WTC11 (cell line): Measurements from ENCODE around the gene LRRC30. TPM values are rescaled to one million over a fixed set of nuclear protein-coding genes. Genes with fewer than 3 reads are reported as not detected.

Experiments
- ATAC-seq: fragments of 200-7000 bp; cut with Tn5 transposase; 2 replicates; pipeline ENCODE4 v1.10.0; 2021; ENCODE audit warnings: mild to moderate bottlenecking, moderate library complexity
- CTCF ChIA-PET: fragments of 300-600 bp; sonication (Branson Sonifier 250); formaldehyde crosslinking; loops from one replicate; lab custom pipeline; 2021; ENCODE audit warnings: antibody characterized with exemption; lab: Charles Lee
- POLR2A ChIA-PET: fragments of 350-600 bp; sonication (Branson Sonifier 250); formaldehyde crosslinking; loops from one replicate; lab custom pipeline; 2021; ENCODE audit warnings: antibody characterized with exemption; lab: Charles Lee
- DNase-seq: peaks from one replicate; pipeline ENCODE4 v3.0.0; 2021; ENCODE audit warnings: low spot score
- H3K27ac Mint-ChIP-seq: 2 replicates; pipeline ENCODE4 v1.8.0; 2021; ENCODE audit warnings: mixed read lengths
- H3K27me3 Mint-ChIP-seq: 2 replicates; pipeline ENCODE4 v1.8.0; 2021; ENCODE audit warnings: low read depth, mild to moderate bottlenecking, moderate library complexity, mixed read lengths
- H3K36me3 Mint-ChIP-seq: 2 replicates; pipeline ENCODE4 v1.8.0; 2021; ENCODE audit warnings: mixed read lengths
- H3K4me1 Mint-ChIP-seq: 2 replicates; pipeline ENCODE4 v1.8.0; 2022; ENCODE audit warnings: mixed read lengths
- H3K4me3 Mint-ChIP-seq: 2 replicates; pipeline ENCODE4 v1.8.0; 2021; ENCODE audit warnings: mild to moderate bottlenecking, moderate library complexity, mixed read lengths
- H3K9me3 Mint-ChIP-seq: 2 replicates; pipeline ENCODE4 v1.8.0; 2021; ENCODE audit warnings: mixed read lengths
- ATF6 ChIP-seq: sonication (generic); formaldehyde crosslinking; IDR thresholded peaks from 2 replicates; pipeline ENCODE4 v1.8.1; 2023; ENCODE audit warnings: mild to moderate bottlenecking, missing genetic modification reagents
- CDX4 ChIP-seq: fragments of 250-450 bp; sonication (Bioruptor Pico); IDR thresholded peaks from 2 replicates; pipeline ENCODE4 v1.9.0; 2021; ENCODE audit warnings: moderate library complexity, mild to moderate bottlenecking, inconsistent platforms, borderline replicate concordance
- CREB1 ChIP-seq: sonication (generic); formaldehyde crosslinking; IDR thresholded peaks from 2 replicates; pipeline ENCODE4 v1.8.0; 2023; ENCODE audit warnings: mild to moderate bottlenecking, missing genetic modification reagents
- EMX1 ChIP-seq: fragments of 250-450 bp; sonication (Bioruptor Pico); IDR thresholded peaks from 2 replicates; pipeline ENCODE4 v1.8.0; 2021; ENCODE audit warnings: mild to moderate bottlenecking
- ERG ChIP-seq: fragments of 250-450 bp; sonication (Bioruptor Pico); IDR thresholded peaks from 2 replicates; pipeline ENCODE4 v1.8.0; 2021; ENCODE audit warnings: mild to moderate bottlenecking
- ESRRA ChIP-seq: sonication (generic); formaldehyde crosslinking; IDR thresholded peaks from 2 replicates; pipeline ENCODE4 v1.8.1; 2022; ENCODE audit warnings: mild to moderate bottlenecking, missing genetic modification reagents, borderline replicate concordance
- FOXK1 ChIP-seq: sonication (generic); formaldehyde crosslinking; IDR thresholded peaks from 2 replicates; pipeline ENCODE4 v1.8.0; 2022; ENCODE audit warnings: mild to moderate bottlenecking, moderate library complexity, missing genetic modification reagents
- GABPB1 ChIP-seq: sonication (generic); formaldehyde crosslinking; IDR thresholded peaks from 2 replicates; pipeline ENCODE4 v1.8.1; 2023; ENCODE audit warnings: mild to moderate bottlenecking, missing genetic modification reagents
- HMGA2 ChIP-seq: fragments of 250-450 bp; sonication (Bioruptor Pico); IDR thresholded peaks from 2 replicates; pipeline ENCODE4 v1.4.0; 2021; ENCODE audit warnings: mild to moderate bottlenecking, moderate library complexity
- JAZF1 ChIP-seq: fragments of 250-450 bp; sonication (Bioruptor Pico); IDR thresholded peaks from 2 replicates; pipeline ENCODE4 v1.9.0; 2021; ENCODE audit warnings: moderate library complexity, mild to moderate bottlenecking, inconsistent platforms
- NR1H2 ChIP-seq: sonication (generic); formaldehyde crosslinking; IDR thresholded peaks from 2 replicates; pipeline ENCODE4 v1.9.0; 2021; ENCODE audit warnings: mild to moderate bottlenecking, moderate library complexity, missing genetic modification reagents
- NR2C2 ChIP-seq: sonication (generic); formaldehyde crosslinking; IDR thresholded peaks from 2 replicates; pipeline ENCODE4 v1.8.0; 2022; ENCODE audit warnings: mild to moderate bottlenecking, missing genetic modification reagents
- PRRX2 ChIP-seq: fragments of 250-450 bp; sonication (Bioruptor Pico); IDR thresholded peaks from 2 replicates; pipeline ENCODE4 v1.8.0; 2021; ENCODE audit warnings: mild to moderate bottlenecking
- SMAD4 ChIP-seq: sonication (generic); formaldehyde crosslinking; IDR thresholded peaks from 2 replicates; pipeline ENCODE4 v1.8.0; 2022; ENCODE audit warnings: mild to moderate bottlenecking, missing genetic modification reagents
- SOX15 ChIP-seq: fragments of 250-450 bp; sonication (Bioruptor Pico); IDR thresholded peaks from 2 replicates; pipeline ENCODE4 v1.9.0; 2021; ENCODE audit warnings: mild to moderate bottlenecking
- ZMAT4 ChIP-seq: fragments of 250-450 bp; sonication (Bioruptor Pico); IDR thresholded peaks from 2 replicates; pipeline ENCODE4 v1.9.0; 2021; ENCODE audit warnings: mild to moderate bottlenecking
- ZNF263 ChIP-seq: sonication (generic); formaldehyde crosslinking; IDR thresholded peaks from 2 replicates; pipeline ENCODE4 v1.8.1; 2022; ENCODE audit warnings: low read depth, mild to moderate bottlenecking, moderate library complexity, missing genetic modification reagents
- ZNF671 ChIP-seq: fragments of 250-450 bp; sonication (Bioruptor Pico); IDR thresholded peaks from 2 replicates; pipeline ENCODE4 v1.8.0; 2021; ENCODE audit warnings: mild to moderate bottlenecking
- total RNA-seq: library from RNA; stranded (reverse); gene quantifications from 3 replicates; pipeline ENCODE4 v1.2.3, GENCODE V29; 2021
- TF ChIP-seq, protein P1 (sequence below): sonication (generic); formaldehyde crosslinking; conservative IDR thresholded peaks from 2 replicates; pipeline ENCODE4 v1.8.1; 2022; ENCODE audit warnings: mild to moderate bottlenecking, missing genetic modification reagents
- TF ChIP-seq, protein P2 (sequence below): sonication (generic); formaldehyde crosslinking; IDR thresholded peaks from 2 replicates; pipeline ENCODE4 v1.8.0; 2022; ENCODE audit warnings: mild to moderate bottlenecking, missing genetic modification reagents
- TF ChIP-seq, protein P3 (sequence below): sonication (generic); formaldehyde crosslinking; IDR thresholded peaks from 2 replicates; pipeline ENCODE4 v1.8.1; 2023; ENCODE audit warnings: mild to moderate bottlenecking, moderate library complexity, missing genetic modification reagents

Gene LRRC30
- total RNA-seq, 1 experiment from 2014 or later: not detected

GRCh38 chr18:7237673-7238272 lies 6.9 kb downstream of the LRRC30 start (continued):
- no peak for TF ChIP-seq CREB1 (CRISPR knock-in tag)
- TF ChIP-seq, protein P1, sequence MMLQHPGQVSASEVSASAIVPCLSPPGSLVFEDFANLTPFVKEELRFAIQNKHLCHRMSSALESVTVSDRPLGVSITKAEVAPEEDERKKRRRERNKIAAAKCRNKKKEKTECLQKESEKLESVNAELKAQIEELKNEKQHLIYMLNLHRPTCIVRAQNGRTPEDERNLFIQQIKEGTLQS: no peak
- TF ChIP-seq, protein P2, sequence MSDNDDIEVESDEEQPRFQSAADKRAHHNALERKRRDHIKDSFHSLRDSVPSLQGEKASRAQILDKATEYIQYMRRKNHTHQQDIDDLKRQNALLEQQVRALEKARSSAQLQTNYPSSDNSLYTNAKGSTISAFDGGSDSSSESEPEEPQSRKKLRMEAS: no peak
- TF ChIP-seq EMX1 (CRISPR knock-in tag): no peak
- TF ChIP-seq HMGA2 (CRISPR knock-in tag): no peak
- TF ChIP-seq ZNF671 (CRISPR knock-in tag): no peak
- TF ChIP-seq, protein P3, sequence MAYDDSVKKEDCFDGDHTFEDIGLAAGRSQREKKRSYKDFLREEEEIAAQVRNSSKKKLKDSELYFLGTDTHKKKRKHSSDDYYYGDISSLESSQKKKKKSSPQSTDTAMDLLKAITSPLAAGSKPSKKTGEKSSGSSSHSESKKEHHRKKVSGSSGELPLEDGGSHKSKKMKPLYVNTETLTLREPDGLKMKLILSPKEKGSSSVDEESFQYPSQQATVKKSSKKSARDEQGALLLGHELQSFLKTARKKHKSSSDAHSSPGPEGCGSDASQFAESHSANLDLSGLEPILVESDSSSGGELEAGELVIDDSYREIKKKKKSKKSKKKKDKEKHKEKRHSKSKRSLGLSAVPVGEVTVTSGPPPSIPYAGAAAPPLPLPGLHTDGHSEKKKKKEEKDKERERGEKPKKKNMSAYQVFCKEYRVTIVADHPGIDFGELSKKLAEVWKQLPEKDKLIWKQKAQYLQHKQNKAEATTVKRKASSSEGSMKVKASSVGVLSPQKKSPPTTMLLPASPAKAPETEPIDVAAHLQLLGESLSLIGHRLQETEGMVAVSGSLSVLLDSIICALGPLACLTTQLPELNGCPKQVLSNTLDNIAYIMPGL (CRISPR knock-in tag): no peak

DNA sequence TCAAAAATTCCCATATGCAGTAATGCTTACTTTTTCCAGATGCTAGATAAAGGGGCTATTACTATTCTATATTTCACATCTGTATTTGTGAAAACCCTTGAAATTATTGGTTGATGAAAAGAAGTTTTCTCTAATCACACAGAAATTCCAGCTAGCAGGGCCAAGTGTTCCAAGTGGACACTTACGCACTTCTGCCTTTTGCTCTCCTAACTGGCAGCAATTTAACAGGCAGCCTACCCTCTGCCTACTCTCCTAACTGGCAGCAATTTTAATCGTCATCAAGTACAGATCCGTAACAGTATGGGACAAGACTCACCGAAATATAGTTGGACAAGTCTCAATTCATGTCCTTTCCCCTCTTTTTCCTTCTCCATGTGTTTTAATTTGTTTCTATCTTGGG lies 12.0 kb downstream of the LRRC30 start:
- POLR2A ChIA-PET: no interaction called here
- no peaks in the 10 kb centered on the region for H3K27me3 Mint-ChIP-seq
- H3K9me3 Mint-ChIP-seq: peaks cover 15% of the 10 kb centered on the region
- H3K27ac Mint-ChIP-seq: no peak overlapping the region
- no peak for ATAC-seq
- CTCF ChIA-PET: no interaction called here
- DNase-seq: no peak
- H3K4me3 Mint-ChIP-seq: no peak overlapping the region
- peaks cover 8% of the 10 kb centered on the region; the same call in 1 of the 2 replicates for H3K36me3 Mint-ChIP-seq
- TF ChIP-seq JAZF1 (CRISPR knock-in tag) (no peak), FOXK1 (CRISPR knock-in tag) (no peak), ZNF263 (no peak), ERG (CRISPR knock-in tag) (no peak)
- no peaks in the 10 kb centered on the region for H3K4me1 Mint-ChIP-seq

- Mint-ChIP-seq H3K4me1 (0 out of 2 replicates have a peak, but pooled peaks cover 6% of the 10 kb centered on the region), H3K27ac (no peak overlapping the region), H3K27me3 (no peaks in the 10 kb centered on the region; the same call in 1 of the 2 replicates), H3K36me3 (no peaks in the 10 kb centered on the region), H3K4me3 (no peak overlapping the region), H3K9me3 (peaks cover 8% of the 10 kb centered on the region)
- ATAC-seq: no peak
- ChIA-PET CTCF (no interaction called here), POLR2A (no interaction called here)
- DNase-seq: no peak
- TF ChIP-seq ATF6: no peak
- TF ChIP-seq PRRX2 (CRISPR knock-in tag): no peak
- no peak for TF ChIP-seq ERG (CRISPR knock-in tag)
- TF ChIP-seq ESRRA: no peak
- no peak for TF ChIP-seq JAZF1 (CRISPR knock-in tag)
- TF ChIP-seq SMAD4 (CRISPR knock-in tag): no peak
- TF ChIP-seq ZNF671 (CRISPR knock-in tag): no peak
- TF ChIP-seq SOX15 (CRISPR knock-in tag): no peak
- no peak for TF ChIP-seq GABPB1 (CRISPR knock-in tag)
- no peak for TF ChIP-seq ZMAT4
- TF ChIP-seq, protein P1: no peak
- TF ChIP-seq CDX4 (CRISPR knock-in tag): no peak
- TF ChIP-seq NR1H2 (CRISPR knock-in tag): no peak
- no peak for TF ChIP-seq NR2C2 (CRISPR knock-in tag)
- no peak for TF ChIP-seq FOXK1 (CRISPR knock-in tag)
These were observed 18.0 kb downstream of the LRRC30 start for GRCh38 chr18:7248877-7249276.
